HG02852 (cell line): Measurements from ENCODE around the gene DLGAP1.

Experiments
- ATAC-seq: cut with Tn5 transposase; IDR thresholded peaks from one replicate; pipeline ENCODE4 v1.9.1; 2021; ENCODE audit warnings: mild to moderate bottlenecking, moderate library complexity; ENCODE audit not compliant: unreplicated experiment

Gene DLGAP1

DNA sequence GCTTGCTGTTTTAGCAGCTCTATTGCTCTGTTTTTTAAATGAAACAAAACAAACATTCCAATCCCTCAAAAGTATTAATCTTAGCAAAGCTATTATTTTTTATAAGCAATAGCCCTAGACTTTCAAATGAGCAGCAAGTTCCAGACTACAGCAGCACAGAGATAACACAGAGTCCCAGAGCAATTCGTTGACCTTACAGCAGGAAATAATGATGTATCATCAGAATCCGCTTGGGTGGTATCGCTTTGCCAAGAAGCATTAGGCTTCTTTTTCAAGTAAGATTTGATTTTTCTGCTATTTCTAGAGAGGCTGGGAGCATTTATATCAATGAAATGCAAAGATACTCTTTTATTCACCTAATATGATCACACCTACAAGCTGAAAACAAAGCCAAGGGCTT lies 209.7 kb downstream of the DLGAP1 start:
- ATAC-seq: no peak

DNA sequence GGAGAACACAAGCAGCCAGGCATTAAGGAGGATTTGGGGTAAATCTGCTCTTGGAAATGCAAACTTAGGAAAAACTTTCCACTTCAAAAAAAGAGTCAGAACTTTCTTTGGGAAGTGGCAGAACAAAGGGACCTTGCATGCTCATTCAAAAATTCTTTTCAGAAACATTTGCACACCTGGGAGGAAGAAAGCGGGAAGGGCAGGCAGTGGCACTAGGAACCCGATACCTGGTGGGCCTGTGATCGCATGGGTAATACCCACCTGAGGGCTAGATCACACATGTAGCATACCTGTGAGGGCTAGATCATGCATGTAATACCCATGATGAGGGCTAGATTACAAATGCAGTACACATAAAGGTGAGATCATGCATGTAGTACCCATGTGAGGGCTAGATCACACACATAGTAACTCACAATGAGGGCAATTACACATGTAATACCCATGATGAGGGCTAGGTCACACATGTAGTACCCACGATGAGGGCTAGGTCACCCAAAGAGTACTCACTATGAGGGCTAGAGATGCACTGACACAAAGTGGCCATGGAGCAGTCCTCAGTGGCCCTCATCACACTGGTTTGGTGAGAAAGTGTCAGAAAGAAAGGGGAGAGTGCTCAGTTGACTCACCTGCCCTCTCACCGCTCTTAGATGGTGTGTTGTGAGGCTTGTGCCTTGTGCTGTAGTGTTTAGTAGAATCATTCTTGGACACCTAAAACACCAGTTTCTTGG lies 212.5 kb downstream of the DLGAP1 start:
- ATAC-seq: no peak

DNA sequence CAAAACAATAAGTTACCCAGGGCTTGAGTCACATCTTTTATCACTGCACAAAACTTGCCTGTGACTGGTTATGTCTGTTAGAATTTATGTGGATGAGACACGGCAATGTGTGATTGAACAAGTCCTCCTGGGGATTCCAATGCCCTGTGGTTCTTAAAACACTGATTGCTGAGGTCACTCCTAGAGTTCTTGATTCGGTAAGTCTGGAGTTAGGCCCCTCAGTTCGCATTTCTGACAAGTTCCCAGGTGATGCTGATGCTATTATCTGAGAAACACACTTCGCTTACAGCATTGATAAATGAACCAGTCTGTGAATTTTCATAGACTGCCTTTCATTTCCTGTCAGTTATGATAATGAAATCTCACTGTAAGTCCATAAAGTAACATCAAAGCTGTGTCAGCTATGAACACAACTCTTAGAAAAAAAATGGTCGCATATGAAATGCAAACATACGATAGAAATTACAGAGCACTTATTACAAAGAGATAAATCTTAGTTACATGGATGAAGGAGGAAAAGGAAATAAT lies 214.0 kb downstream of the DLGAP1 start:
- ATAC-seq: no peak

GRCh38 chr18:4238966-4239365 lies 216.1 kb downstream of the DLGAP1 start:
- ATAC-seq: no peak

DNA sequence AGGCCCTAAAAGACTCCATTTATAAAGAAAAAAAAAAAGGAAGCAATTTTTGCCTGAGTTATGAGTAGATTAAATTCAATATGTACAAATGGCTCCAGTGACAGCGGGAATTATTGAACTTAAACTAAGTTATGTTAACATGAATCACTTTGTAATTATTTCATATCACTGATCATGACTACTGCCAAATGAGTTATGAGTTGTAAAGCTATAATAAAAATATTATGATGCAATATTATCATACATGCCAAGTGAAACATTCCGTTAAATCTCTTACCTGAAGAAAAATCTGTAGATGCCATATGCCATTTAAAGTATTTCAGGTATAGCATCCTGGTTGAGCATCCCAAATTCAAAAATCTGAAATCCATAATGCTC lies 217.5 kb downstream of the DLGAP1 start:
- ATAC-seq: no peak

DNA sequence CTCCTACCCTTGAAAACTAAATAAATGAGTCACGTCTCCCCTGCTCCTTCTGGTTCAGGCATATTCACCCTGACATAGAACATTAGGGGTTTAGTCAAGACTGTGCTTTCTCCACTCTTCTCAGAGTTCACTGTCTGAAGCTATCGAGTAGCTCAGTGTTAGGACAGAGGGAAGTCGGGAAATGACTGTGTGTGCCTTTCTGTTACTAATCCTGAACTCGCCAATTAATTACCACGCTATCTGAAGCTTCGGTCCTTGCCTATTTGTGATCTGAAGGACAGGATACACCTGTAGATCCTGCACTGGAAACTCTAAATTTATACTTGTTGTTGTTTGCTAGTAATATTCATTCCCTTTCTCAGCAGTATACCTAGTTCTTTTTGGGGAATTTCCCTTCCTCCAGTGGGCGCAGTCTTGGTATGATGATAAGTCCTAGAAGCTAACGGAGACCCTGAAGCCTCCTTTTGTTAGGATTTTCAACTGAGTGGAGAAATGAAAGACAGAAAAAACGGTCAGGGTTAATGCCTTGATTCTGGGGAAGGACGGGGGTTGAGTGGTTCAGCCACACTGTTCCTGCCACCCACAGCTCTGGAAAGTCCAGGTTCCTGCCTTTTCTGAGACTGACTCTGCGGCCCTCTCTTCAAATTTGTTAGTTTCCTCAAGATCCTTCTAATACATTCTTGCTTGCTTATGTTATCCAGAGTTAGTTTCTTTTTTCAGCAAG lies 218.0 kb downstream of the DLGAP1 start:
- peak; percentile 58 for ATAC-seq

DNA sequence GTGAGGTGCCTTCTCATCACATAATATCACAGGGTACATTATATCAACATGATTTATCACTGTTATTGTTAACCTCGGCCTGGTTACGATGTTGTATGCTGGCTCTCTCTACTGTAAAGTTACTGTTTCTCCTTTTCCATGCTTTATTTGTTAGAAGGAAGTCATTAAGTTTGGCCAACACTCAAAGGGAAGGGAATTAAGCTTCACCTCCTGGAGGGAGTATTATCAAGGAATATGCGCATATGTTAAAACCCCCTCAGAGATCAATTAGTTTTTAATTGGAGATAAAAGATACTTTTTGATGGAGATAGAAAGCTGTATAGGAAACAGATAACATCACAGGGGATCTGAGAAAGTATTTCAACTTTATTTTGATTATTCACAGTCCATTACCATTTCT lies 221.6 kb downstream of the DLGAP1 start:
- ATAC-seq: no peak

DNA sequence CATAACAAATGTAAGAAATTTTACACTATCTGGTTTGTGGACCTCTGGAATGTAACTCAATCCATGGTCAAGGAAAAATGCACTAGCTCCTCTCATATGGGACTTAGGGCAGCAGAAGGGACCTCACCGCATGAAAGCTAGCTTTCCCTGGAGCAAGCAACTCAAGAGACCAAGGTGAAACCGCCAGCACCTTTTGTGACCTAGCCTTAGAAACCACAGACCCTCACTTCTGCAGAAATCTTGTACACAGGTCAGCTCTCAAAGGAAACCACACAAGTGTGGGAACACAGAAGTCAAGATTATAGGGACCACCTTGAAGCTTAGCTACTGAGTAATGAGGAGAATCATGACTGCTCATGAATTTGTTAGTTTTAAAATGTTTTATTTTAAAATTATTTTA lies 222.5 kb downstream of the DLGAP1 start:
- ATAC-seq: no peak

- no peak for ATAC-seq
Observed at GRCh38 chr18:4231260-4231659, 223.8 kb downstream of the DLGAP1 start.

- no peak for ATAC-seq
Observed at GRCh38 chr18:4230450-4231168, 224.5 kb downstream of the DLGAP1 start.

DNA sequence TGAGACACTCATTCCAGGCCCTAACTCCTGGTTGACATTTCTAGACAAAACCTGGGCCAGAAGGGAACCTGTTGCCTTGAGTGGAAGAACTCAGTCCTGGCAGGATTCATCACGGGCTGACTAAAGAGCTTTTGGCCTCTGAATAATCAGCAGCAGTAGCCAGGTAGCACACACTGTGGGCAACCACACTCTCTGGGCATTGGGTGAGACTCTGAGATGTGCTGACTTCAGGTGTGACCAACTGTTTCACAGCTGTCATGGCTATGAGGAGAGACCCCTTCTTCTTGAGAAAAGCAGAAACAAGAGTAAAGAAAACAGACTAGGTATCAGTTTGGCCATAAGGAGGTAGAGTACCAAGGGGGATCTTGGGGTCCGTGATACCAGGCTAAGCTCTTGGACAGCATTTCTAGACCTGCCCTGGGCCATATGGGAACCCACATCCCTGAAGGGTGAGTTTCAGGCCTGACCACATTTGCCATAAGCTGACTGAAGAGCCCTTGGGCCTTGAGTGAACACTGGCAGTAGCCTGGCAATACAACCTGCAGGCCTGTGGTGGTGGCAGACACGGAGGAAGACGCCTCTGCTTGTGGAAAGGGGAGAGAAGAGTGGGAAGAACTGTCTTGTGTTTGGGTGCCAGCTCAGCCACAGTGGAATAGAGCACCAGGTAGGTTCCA lies 230.9 kb downstream of the DLGAP1 start:
- ATAC-seq: no peak

GRCh38 chr18:4211111-4211837 lies 243.8 kb downstream of the DLGAP1 start:
- no peak for ATAC-seq

- ATAC-seq: no peak
Observed at GRCh38 chr18:4208366-4208765, 246.7 kb downstream of the DLGAP1 start.

GRCh38 chr18:4207383-4207985 lies 247.6 kb downstream of the DLGAP1 start:
- ATAC-seq: no peak

DNA sequence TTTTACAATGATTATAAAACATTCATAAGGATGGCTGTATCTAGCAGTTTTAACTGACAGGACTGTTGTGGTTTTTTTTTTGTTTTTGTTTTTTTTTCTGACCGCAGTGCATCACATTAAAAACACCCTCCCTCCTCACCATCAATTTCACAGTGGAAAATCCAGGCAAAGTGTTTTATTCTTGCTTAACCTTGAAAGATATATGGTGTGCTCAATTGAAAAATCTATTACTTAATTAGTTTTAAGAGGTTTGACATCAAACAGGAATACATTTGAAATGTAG lies 250.7 kb downstream of the DLGAP1 start:
- ATAC-seq: no peak

DNA sequence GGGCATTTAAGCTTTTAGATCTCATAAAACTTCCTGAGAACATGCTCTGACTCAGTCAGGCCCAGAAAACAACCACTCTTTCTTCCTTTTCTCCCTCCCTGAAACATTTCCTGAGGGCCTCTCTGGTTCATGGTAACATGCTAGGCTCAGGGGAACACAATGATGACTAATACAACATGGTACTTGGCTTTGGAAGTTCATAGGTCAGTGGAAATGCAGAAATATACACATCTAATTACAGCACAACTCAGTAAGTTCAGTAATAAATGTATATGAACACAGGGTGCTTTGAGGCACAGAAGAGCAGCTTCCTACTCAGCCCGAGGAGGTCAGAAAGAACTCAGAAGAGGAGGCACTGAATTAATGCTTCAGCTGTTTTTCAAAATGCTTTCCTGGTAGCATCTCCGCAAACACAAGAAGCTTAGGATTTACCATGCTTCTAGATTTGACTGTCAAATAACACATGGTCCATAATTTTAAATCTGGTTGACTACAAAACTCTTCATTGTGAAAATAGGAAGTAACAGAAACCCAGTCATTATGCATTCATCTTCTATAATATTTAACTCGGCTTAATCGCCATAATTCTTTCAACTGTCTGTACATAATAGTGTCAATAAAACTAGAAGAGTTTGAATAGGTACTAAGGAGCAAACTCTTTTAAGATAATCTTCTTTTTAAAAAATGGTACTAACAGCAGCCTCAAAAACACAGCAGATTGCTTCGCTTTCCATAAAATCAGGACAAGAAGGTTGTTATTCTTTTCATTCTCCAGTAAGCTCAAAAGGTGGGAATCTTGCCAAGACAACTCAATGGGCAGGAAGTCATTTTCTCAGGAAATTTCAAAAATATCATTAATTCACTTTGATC lies 251.3 kb downstream of the DLGAP1 start:
- ATAC-seq: no peak

DNA sequence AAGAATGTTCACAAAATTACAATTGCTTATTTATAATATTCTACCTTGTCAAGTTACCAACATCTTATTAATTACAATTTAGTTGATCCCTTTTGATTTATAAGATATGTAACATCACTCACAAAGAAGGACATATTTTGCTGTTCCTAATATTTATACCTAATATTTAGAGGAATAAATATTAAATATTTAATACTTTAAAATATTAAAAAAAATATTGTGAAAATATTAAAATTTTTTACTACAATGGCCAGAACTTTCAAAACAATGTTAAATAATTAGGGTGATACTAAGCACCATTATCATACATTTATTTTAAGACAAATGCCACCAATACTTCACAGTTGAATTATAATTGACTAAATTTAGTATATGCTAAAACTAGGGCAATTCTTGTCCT lies 254.7 kb downstream of the DLGAP1 start:
- ATAC-seq: no peak

DNA sequence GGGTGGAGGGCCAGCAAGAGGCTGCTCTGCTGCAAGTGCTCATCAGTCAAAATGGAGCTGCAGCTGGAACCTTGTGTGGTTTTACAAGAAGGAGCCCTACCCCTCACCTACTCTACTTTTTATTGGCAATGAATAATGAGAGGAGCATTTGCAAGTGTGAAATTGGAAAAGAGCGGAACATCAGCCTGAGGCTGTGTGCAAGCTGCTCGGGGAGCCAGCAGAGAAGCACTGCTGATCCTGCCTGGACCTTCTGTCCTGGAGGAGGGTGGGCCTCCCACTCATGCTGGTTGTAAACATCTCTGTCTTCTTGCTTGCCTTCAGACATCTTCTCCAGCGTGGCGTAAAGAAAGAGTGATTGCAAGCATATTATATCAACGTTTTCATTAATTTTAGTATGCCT lies 256.2 kb downstream of the DLGAP1 start:
- ATAC-seq: no peak

GRCh38 chr18:4196351-4196750 lies 258.8 kb downstream of the DLGAP1 start:
- no peak for ATAC-seq
